MCF 10A (cell line): ENCODE data around the gene FAF1. TPM values are rescaled to one million over a fixed set of nuclear protein-coding genes. Genes with fewer than 3 reads are reported as not detected.
"Not testable (repeated sequence)": the region's sequence is repeated elsewhere in the genome, so short reads cannot be mapped to it uniquely, and the experiment has no call there.

ENCODE experiments used
- Bru-seq: library from RNA; stranded (reverse); fragments of 400-500 nt; gene quantifications from one replicate; lab custom pipeline; 2021; lab: Mats Ljungman, UMichigan
- BruChase-seq, 2 experiments: library from RNA; stranded (reverse); fragments of 400-500 nt; gene quantifications; one replicate each; lab custom pipeline; 2021; lab: Mats Ljungman, UMichigan
- BruUV-seq: library from RNA; stranded (reverse); fragments of 400-500 nt; replicated peaks from 2 replicates; lab custom pipeline; 2021; lab: Mats Ljungman, UMichigan
- CTCF ChIA-PET: fragments of 300-600 bp; sonication (Branson Sonifier 250); formaldehyde crosslinking; extraction: SDS; loops from one replicate; lab custom pipeline; 2021; ENCODE audit warnings: antibody characterized with exemption, inconsistent platforms; lab: Yijun Ruan, JAX
- POLR2A ChIA-PET: fragments of 300-600, 350-650 bp; sonication (Branson Sonifier 250); formaldehyde crosslinking; extraction: SDS; loops from one replicate; lab custom pipeline; 2020; ENCODE audit warnings: antibody characterized with exemption, inconsistent platforms; lab: Yijun Ruan, JAX
- DNase-seq: peaks from one replicate; pipeline ENCODE4 v3.0.0-alpha.2; 2018; ENCODE audit not compliant: unreplicated experiment
- H3K27ac Mint-ChIP-seq: one replicate; pipeline ENCODE4 v1.8.0; 2022; ENCODE audit warnings: mild to moderate bottlenecking, low read depth, mixed read lengths; ENCODE audit not compliant: unreplicated experiment
- H3K27me3 Mint-ChIP-seq: one replicate; pipeline ENCODE4 v1.8.0; 2022; ENCODE audit warnings: mixed read lengths; ENCODE audit not compliant: insufficient read depth, unreplicated experiment
- H3K36me3 Mint-ChIP-seq: one replicate; pipeline ENCODE4 v1.8.0; 2022; ENCODE audit warnings: mild to moderate bottlenecking, moderate library complexity, mixed read lengths; ENCODE audit not compliant: insufficient read depth, unreplicated experiment
- H3K4me1 Mint-ChIP-seq: one replicate; pipeline ENCODE4 v1.8.0; 2022; ENCODE audit warnings: mixed read lengths; ENCODE audit not compliant: insufficient read depth, unreplicated experiment
- H3K4me3 Mint-ChIP-seq: one replicate; pipeline ENCODE4 v1.8.0; 2022; ENCODE audit warnings: mild to moderate bottlenecking, moderate library complexity, mixed read lengths; ENCODE audit not compliant: unreplicated experiment
- H3K9me3 Mint-ChIP-seq: one replicate; pipeline ENCODE4 v1.8.0; 2022; ENCODE audit warnings: mixed read lengths; ENCODE audit not compliant: unreplicated experiment
- CTCF ChIP-seq: fragments of 200-600 bp; IDR thresholded peaks from one replicate; pipeline ENCODE4 v1.8.0; 2022; ENCODE audit warnings: antibody characterized with exemption, mild to moderate bottlenecking; ENCODE audit not compliant: unreplicated experiment
- intact Hi-C: fragments of 100-400 bp; cut with micrococcal nuclease; formaldehyde crosslinking; loops from 2 replicates; pipeline ENCODE4 v1.14.1; 2022
- long read RNA-seq: library from polyadenylated mRNA; stranded (forward); transcript quantifications from one replicate; pipeline ENCODE4 v2.0.0, GENCODE V29; 2022
- total RNA-seq: library from RNA; stranded (reverse); gene quantifications from 2 replicates; pipeline ENCODE4 v1.2.3, GENCODE V29; 2022

The FAF1 gene
- total RNA-seq (74.4 and 93.2 TPM in 2 replicates), Bru-seq, nascent RNA (percentile 83 among the genes with signal in this experiment), BruChase-seq, experiment 1, labeled RNA remaining after a 6-hour chase (percentile 60 among the genes with signal in this experiment), BruChase-seq, experiment 2, labeled RNA remaining after a 2-hour chase (percentile 67 among the genes with signal in this experiment)
- long read RNA-seq, full-length matches to known transcripts = 250 of 266 reads
- long read RNA-seq, partial matches to known transcripts = 2 of 266 reads
- long read RNA-seq, other reads (novel, unspliced or antisense) = 14 of 266 reads

GRCh38 chr1:50959913-50960844, at the start of gene FAF1:
FAF1 (minus strand) TSS chr1:50960267; CDS start chr1:50959811, 456 bp downstream.
- H3K36me3 Mint-ChIP-seq = no peaks in the 10 kb centered on the region
- ChIA-PET POLR2A (interaction anchor here (0.7 to 5.5 kb wide), 18 partner anchors 9 to 1095 kb away, joined by 3 to 124 read pairs (median 4); partner anchors contain the start of genes CDKN2C, RNF11 and TXNDC12), CTCF (interaction anchor here (0.7 to 3.5 kb wide), 12 partner anchors 10 to 335 kb away, joined by 3 to 22 read pairs (median 8); partner anchors contain the start of gene CDKN2C)
- peak within 1 kb of the TSS; percentile 76 for H3K4me3 Mint-ChIP-seq
- peak within 1 kb of the TSS; percentile 1 for H3K27ac Mint-ChIP-seq
- intact Hi-C loops = loop anchor here (10.0 kb wide), 2 partner anchors 185 to 225 kb away; no protein-coding TSS in a partner anchor
- no peaks in the 10 kb centered on the region for H3K27me3 Mint-ChIP-seq
- TSS peak; percentile 87 for BruUV-seq
- no peak for TF ChIP-seq CTCF
- DNase-seq = peak; percentile 96
- no peaks in the 10 kb centered on the region for H3K9me3 Mint-ChIP-seq
- peaks cover 11% of the 10 kb centered on the region for H3K4me1 Mint-ChIP-seq

GRCh38 chr1:51009381-51009780, 49.3 kb upstream of the FAF1 start:
- POLR2A ChIA-PET = no interaction called here
- intact Hi-C loops = no loop called here
- no peak for TF ChIP-seq CTCF
- Mint-ChIP-seq H3K27me3 (no peaks in the 10 kb centered on the region), H3K4me1 (no peaks in the 10 kb centered on the region), H3K4me3 (no peak overlapping the region), H3K27ac (no peak overlapping the region), H3K9me3 (no peaks in the 10 kb centered on the region), H3K36me3 (no peaks in the 10 kb centered on the region)
- CTCF ChIA-PET = no interaction called here
- DNase-seq = no peak
- no TSS peak for BruUV-seq

- POLR2A ChIA-PET, H3K27ac Mint-ChIP-seq, DNase-seq, H3K36me3 Mint-ChIP-seq, H3K4me3 Mint-ChIP-seq, BruUV-seq, CTCF ChIA-PET, H3K9me3 Mint-ChIP-seq, H3K27me3 Mint-ChIP-seq, H3K4me1 Mint-ChIP-seq, intact Hi-C loops: not testable (repeated sequence)
Observed at GRCh38 chr1:51005549-51005948, 45.5 kb upstream of the FAF1 start.

- POLR2A ChIA-PET = no interaction called here
- no peak for TF ChIP-seq CTCF
- Mint-ChIP-seq H3K27me3 (no peaks in the 10 kb centered on the region), H3K9me3 (no peaks in the 10 kb centered on the region), H3K27ac (no peak overlapping the region), H3K4me3 (no peak overlapping the region), H3K36me3 (no peaks in the 10 kb centered on the region), H3K4me1 (no peaks in the 10 kb centered on the region)
- no peak for DNase-seq
- BruUV-seq = no TSS peak
- intact Hi-C loops = no loop called here
- CTCF ChIA-PET = interaction anchor here (0.6 kb wide), 1 partner anchor 296 kb away, joined by 4 read pairs; no protein-coding TSS in a partner anchor
Observed at GRCh38 chr1:51002516-51002915, 42.4 kb upstream of the FAF1 start.
